ENCODE data around the gene SYNGR1.

DNA sequence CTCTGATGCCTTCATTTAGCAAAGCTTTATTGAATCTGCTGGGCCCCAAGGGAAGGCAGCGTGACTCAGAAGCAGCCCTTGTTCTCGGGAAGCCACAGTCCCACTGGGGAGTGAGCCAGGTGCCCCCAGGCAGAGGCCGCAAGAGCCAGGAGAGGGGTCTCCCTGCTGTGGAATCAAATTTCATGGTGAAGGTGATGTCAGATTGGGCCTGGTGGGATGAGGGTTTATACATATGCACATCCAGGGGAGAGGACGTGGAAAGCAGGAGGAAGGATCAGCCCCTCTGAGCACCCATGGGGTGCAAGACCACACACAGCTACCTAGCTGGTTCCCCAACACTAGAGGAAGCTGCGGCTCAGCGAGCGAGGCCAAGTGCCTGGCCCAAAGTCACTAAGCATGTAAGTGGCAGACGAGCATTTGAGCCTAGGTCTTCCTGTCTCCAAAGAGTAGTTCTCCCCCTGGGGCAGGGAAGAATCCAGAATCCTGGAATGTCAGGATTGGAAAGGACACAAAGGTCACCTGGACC lies 2.0 kb downstream of the SYNGR1 start:
- no peak for TF ChIP-seq CTCF (conservative IDR thresholded peaks at IDR 0.05 in 1 of 2, IDR thresholded peaks at IDR 0.05 in 1 of 2; ENCODE audit: low read depth in 1 of 2, low read length in 2 of 2)
- no peak for TF ChIP-seq EZH2 (IDR thresholded peaks at IDR 0.05; ENCODE audit: low read length, missing control alignments)
